ENCODE data around the gene TPI1.
"Not testable (repeated sequence)": the region's sequence is repeated elsewhere in the genome, so short reads cannot be mapped to it uniquely, and the experiment has no call there.

Gene TPI1

GRCh38 chr12:6889775-6890573 is 22.6 kb downstream of the TPI1 start:
- not testable (repeated sequence) for H3K4me2 ChIP-seq (ENCODE audit: low read length); H3K27me3 ChIP-seq (ENCODE audit: insufficient read depth, low read length, poor library complexity); H3K79me1 ChIP-seq (ENCODE audit: low read length); H3K23ac ChIP-seq (ENCODE audit: low read length); H3K4me1 ChIP-seq (ENCODE audit: control insufficient read depth, low read depth, low read length); H2BK15ac ChIP-seq (replicated peaks; ENCODE audit: low read depth); H3K4me3 ChIP-seq (ENCODE audit: low read length); H3K79me2 ChIP-seq (ENCODE audit: control insufficient read depth, insufficient read depth, low read length); H3K36me3 ChIP-seq (ENCODE audit: control insufficient read depth, insufficient read depth, low read length); DNase-seq
- Histone ChIP-seq H4K5ac (ENCODE audit: low read length) (peak overlapping the region; percentile 59), H3K56ac (ENCODE audit: low read length) (peak overlapping the region; percentile 76), H3K9ac (ENCODE audit: low read length) (peak overlapping the region; percentile 36), H3K27ac (ENCODE audit: low read depth, low read length) (peak overlapping the region; percentile 88), H4K8ac (ENCODE audit: low read depth, low read length) (peak overlapping the region; percentile 95), H3K18ac (ENCODE audit: low read length) (peak overlapping the region; percentile 98), H2BK5ac (ENCODE audit: low read length) (peak overlapping the region; percentile 26), H2AK5ac (ENCODE audit: low read length) (peak overlapping the region; percentile 68), H3K4ac (ENCODE audit: low read depth, low read length) (peak overlapping the region; percentile 85), H2BK120ac (ENCODE audit: low read depth, low read length) (peak overlapping the region; percentile 96)
- WGBS (ENCODE audit: extremely low coverage, insufficient coverage, low lambda C conversion rate) = no CpG with 5 or more reads among the region's 21 CpGs

GRCh38 chr12:6890789-6891645 is 23.7 kb downstream of the TPI1 start:
- WGBS (ENCODE audit: extremely low coverage, insufficient coverage, low lambda C conversion rate) = no CpG with 5 or more reads among the region's 68 CpGs
- peak overlapping the region; percentile 88 for H3K27ac ChIP-seq (ENCODE audit: low read depth, low read length)
- peak overlapping the region; percentile 71 for H4K5ac ChIP-seq (ENCODE audit: low read length)
- peak overlapping the region; percentile 85 for H3K9ac ChIP-seq (ENCODE audit: low read length)
- peak overlapping the region; percentile 95 for H4K8ac ChIP-seq (ENCODE audit: low read depth, low read length)
- no peaks in the 10 kb centered on the region for H3K36me3 ChIP-seq (ENCODE audit: control insufficient read depth, insufficient read depth, low read length)
- H2BK120ac ChIP-seq (ENCODE audit: low read depth, low read length) = peak overlapping the region; percentile 96
- H3K23ac ChIP-seq (ENCODE audit: low read length) = no peak overlapping the region
- peak overlapping the region; percentile 33 for H2BK5ac ChIP-seq (ENCODE audit: low read length)
- H3K79me1 ChIP-seq (ENCODE audit: low read length) = no peaks in the 10 kb centered on the region
- H3K56ac ChIP-seq (ENCODE audit: low read length) = peak overlapping the region; percentile 88
- H3K18ac ChIP-seq (ENCODE audit: low read length) = peak overlapping the region; percentile 98
- peak overlapping the region; percentile 35 for H3K4me3 ChIP-seq (ENCODE audit: low read length)
- no peaks in the 10 kb centered on the region for H3K79me2 ChIP-seq (ENCODE audit: control insufficient read depth, insufficient read depth, low read length)
- no peak overlapping the region for H2AK5ac ChIP-seq (ENCODE audit: low read length)
- H3K4me2 ChIP-seq (ENCODE audit: low read length) = peak overlapping the region; percentile 76
- H3K4ac ChIP-seq (ENCODE audit: low read depth, low read length) = peak overlapping the region; percentile 85
- peak overlapping the region; percentile 98 for H2BK15ac ChIP-seq (replicated peaks; ENCODE audit: low read depth)
- peaks cover 4% of the 10 kb centered on the region for H3K4me1 ChIP-seq (ENCODE audit: control insufficient read depth, low read depth, low read length)
- no peaks in the 10 kb centered on the region for H3K27me3 ChIP-seq (ENCODE audit: insufficient read depth, low read length, poor library complexity)
- DNase-seq = peak; percentile 98

GRCh38 chr12:6891646-6892001 is 24.3 kb downstream of the TPI1 start:
- DNase-seq = no peak
- H3K18ac ChIP-seq (ENCODE audit: low read length) = peak overlapping the region; percentile 82
- WGBS (ENCODE audit: extremely low coverage, insufficient coverage, low lambda C conversion rate) = no CpG with 5 or more reads among the region's 5 CpGs
- H2AK5ac ChIP-seq (ENCODE audit: low read length) = no peak overlapping the region
- no peak overlapping the region for H4K5ac ChIP-seq (ENCODE audit: low read length)
- peak overlapping the region; percentile 19 for H2BK120ac ChIP-seq (ENCODE audit: low read depth, low read length)
- H3K27me3 ChIP-seq (ENCODE audit: insufficient read depth, low read length, poor library complexity) = no peaks in the 10 kb centered on the region
- H3K79me1 ChIP-seq (ENCODE audit: low read length) = no peaks in the 10 kb centered on the region
- H3K4me2 ChIP-seq (ENCODE audit: low read length) = no peak overlapping the region
- H3K4me1 ChIP-seq (ENCODE audit: control insufficient read depth, low read depth, low read length) = peaks cover 4% of the 10 kb centered on the region
- H3K23ac ChIP-seq (ENCODE audit: low read length) = no peak overlapping the region
- no peak overlapping the region for H2BK5ac ChIP-seq (ENCODE audit: low read length)
- no peak overlapping the region for H3K4ac ChIP-seq (ENCODE audit: low read depth, low read length)
- H3K27ac ChIP-seq (ENCODE audit: low read depth, low read length) = no peak overlapping the region
- H3K36me3 ChIP-seq (ENCODE audit: control insufficient read depth, insufficient read depth, low read length) = no peaks in the 10 kb centered on the region
- H3K56ac ChIP-seq (ENCODE audit: low read length) = peak overlapping the region; percentile 88
- H3K79me2 ChIP-seq (ENCODE audit: control insufficient read depth, insufficient read depth, low read length) = no peaks in the 10 kb centered on the region
- H3K4me3 ChIP-seq (ENCODE audit: low read length) = no peak overlapping the region
- H2BK15ac ChIP-seq (replicated peaks; ENCODE audit: low read depth) = no peak overlapping the region
- H3K9ac ChIP-seq (ENCODE audit: low read length) = peak overlapping the region; percentile 85
- no peak overlapping the region for H4K8ac ChIP-seq (ENCODE audit: low read depth, low read length)

- H3K18ac ChIP-seq (ENCODE audit: low read length); H3K23ac ChIP-seq (ENCODE audit: low read length); H3K4me1 ChIP-seq (ENCODE audit: control insufficient read depth, low read depth, low read length); H3K27ac ChIP-seq (ENCODE audit: low read depth, low read length); H3K27me3 ChIP-seq (ENCODE audit: insufficient read depth, low read length, poor library complexity); H3K79me1 ChIP-seq (ENCODE audit: low read length); H2BK120ac ChIP-seq (ENCODE audit: low read depth, low read length); H2AK5ac ChIP-seq (ENCODE audit: low read length); H3K4ac ChIP-seq (ENCODE audit: low read depth, low read length); H3K9ac ChIP-seq (ENCODE audit: low read length); H2BK5ac ChIP-seq (ENCODE audit: low read length); H4K8ac ChIP-seq (ENCODE audit: low read depth, low read length); H3K4me3 ChIP-seq (ENCODE audit: low read length); H4K5ac ChIP-seq (ENCODE audit: low read length); H2BK15ac ChIP-seq (replicated peaks; ENCODE audit: low read depth); H3K4me2 ChIP-seq (ENCODE audit: low read length); H3K56ac ChIP-seq (ENCODE audit: low read length); DNase-seq; H3K79me2 ChIP-seq (ENCODE audit: control insufficient read depth, insufficient read depth, low read length); H3K36me3 ChIP-seq (ENCODE audit: control insufficient read depth, insufficient read depth, low read length): not testable (repeated sequence)
- no CpG with 5 or more reads among the region's 3 CpGs for WGBS (ENCODE audit: extremely low coverage, insufficient coverage, low lambda C conversion rate)
These were observed 25.4 kb downstream of the TPI1 start for GRCh38 chr12:6892683-6893082.

GRCh38 chr12:6894321-6894720 is 27.0 kb downstream of the TPI1 start:
- no peak for DNase-seq
- H3K56ac ChIP-seq (ENCODE audit: low read length) = no peak overlapping the region
- no peak overlapping the region for H4K8ac ChIP-seq (ENCODE audit: low read depth, low read length)

More at GRCh38 chr12:6894321-6894720, 27.0 kb downstream of the TPI1 start:
- no peak overlapping the region for H3K9ac ChIP-seq (ENCODE audit: low read length)
- H3K4me1 ChIP-seq (ENCODE audit: control insufficient read depth, low read depth, low read length) = peaks cover 4% of the 10 kb centered on the region
- H3K27me3 ChIP-seq (ENCODE audit: insufficient read depth, low read length, poor library complexity) = no peaks in the 10 kb centered on the region
- H3K79me1 ChIP-seq (ENCODE audit: low read length) = no peaks in the 10 kb centered on the region
- H3K18ac ChIP-seq (ENCODE audit: low read length) = no peak overlapping the region
- no peak overlapping the region for H2BK15ac ChIP-seq (replicated peaks; ENCODE audit: low read depth)
- H3K23ac ChIP-seq (ENCODE audit: low read length) = no peak overlapping the region
- no peak overlapping the region for H3K27ac ChIP-seq (ENCODE audit: low read depth, low read length)
- H3K36me3 ChIP-seq (ENCODE audit: control insufficient read depth, insufficient read depth, low read length) = no peaks in the 10 kb centered on the region
- no peak overlapping the region for H4K5ac ChIP-seq (ENCODE audit: low read length)
- no peak overlapping the region for H3K4ac ChIP-seq (ENCODE audit: low read depth, low read length)
- no peak overlapping the region for H2BK120ac ChIP-seq (ENCODE audit: low read depth, low read length)
- H2BK5ac ChIP-seq (ENCODE audit: low read length) = no peak overlapping the region
- no peak overlapping the region for H2AK5ac ChIP-seq (ENCODE audit: low read length)
- H3K4me3 ChIP-seq (ENCODE audit: low read length) = no peak overlapping the region
- no CpG with 5 or more reads among the region's 3 CpGs for whole genome bisulfite sequencing (ENCODE audit: extremely low coverage, insufficient coverage, low lambda C conversion rate)
- no peaks in the 10 kb centered on the region for H3K79me2 ChIP-seq (ENCODE audit: control insufficient read depth, insufficient read depth, low read length)
- no peak overlapping the region for H3K4me2 ChIP-seq (ENCODE audit: low read length)
